Measurements from ENCODE around the gene UGT1A4.

The UGT1A4 gene

DNA sequence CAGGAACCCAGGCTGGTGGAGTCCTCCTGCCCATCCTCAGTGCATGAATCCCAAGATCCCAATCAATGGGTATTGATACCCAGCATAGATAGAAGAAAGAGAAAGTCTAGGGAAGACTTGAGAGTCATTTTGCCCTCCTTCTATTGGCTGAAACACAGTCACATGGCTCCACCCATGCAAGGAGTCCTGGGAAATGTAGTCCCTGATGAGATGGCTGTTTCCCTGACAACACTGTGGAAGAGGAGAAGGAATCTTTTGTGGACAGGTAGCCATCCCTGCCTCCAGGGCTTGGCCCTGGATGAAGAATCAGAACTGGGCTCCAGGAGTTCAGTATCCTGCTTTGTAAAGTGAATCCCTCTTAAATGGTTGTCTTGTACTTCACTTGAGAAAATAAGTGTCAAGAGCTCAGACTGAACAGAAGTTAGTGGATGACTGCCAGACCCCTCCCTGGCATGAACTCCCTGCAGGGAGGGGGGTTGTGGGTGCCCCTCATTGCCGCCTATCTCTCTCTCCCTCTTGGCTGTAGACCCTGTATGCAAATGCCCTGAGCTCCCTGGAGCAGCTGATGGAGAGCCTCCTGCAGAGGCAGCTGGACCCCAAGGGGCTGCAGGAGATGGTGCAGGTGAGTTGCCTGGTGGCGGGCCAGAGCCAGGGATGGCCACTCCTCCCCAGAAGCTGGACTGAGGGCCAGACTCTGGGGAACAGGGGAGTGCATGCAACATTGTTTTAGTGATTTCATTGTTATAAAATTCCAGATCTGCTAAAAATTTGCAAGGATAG is 95.7 kb downstream of the UGT1A4 start:
- DNase-seq, result no peak

DNA sequence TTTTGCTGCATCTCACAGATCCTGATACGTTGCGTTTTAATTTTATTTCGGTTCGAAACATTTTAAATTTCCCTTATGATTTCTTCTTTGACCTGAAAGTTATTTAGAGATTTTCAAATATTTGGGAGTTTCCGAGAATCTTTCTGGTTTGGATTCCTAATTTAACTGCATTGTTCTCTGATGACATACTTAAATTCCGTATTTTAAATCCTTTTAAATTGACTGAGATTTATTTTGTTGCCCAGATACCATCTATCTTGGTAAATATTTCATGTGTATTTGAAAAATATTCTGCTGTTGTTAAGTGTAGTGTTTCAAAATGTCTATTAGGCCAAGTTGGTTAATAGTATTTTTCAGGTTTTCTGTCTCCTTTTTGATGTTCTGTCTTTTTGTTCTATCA is 97.3 kb downstream of the UGT1A4 start:
- DNase-seq, result no peak

GRCh38 chr2:233816334-233816733 is 97.8 kb downstream of the UGT1A4 start:
- DNase-seq, result no peak

- no peak for DNase-seq
Measured at GRCh38 chr2:233816771-233817170, 98.2 kb downstream of the UGT1A4 start.

DNA sequence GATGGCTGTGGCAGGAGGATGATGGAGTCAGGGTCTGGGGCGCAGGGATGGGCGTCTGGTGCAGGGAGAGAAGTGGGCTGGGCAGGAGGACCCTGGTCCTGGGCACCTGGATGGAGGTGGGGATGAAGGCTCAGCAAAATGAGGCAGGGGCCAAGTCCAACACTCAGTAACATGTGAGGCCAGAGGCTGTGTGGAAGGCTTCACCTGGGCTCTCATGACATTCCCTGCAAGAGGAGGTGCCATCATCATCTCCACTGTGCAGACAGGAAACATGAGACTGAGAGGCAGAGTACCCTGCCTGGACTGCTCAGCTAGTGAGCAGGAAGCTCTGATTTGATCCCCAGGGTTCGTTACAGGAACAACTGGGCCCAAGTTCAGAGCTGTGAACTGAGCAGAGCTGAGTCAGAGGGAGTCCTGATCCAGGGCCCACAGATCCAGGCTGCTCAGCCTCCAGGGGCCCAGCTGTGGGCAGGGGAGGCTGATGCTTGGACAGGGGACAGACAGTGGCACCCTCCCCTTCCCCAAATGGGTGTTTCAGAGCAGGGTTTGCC is 98.9 kb downstream of the UGT1A4 start:
- no peak for DNase-seq

DNA sequence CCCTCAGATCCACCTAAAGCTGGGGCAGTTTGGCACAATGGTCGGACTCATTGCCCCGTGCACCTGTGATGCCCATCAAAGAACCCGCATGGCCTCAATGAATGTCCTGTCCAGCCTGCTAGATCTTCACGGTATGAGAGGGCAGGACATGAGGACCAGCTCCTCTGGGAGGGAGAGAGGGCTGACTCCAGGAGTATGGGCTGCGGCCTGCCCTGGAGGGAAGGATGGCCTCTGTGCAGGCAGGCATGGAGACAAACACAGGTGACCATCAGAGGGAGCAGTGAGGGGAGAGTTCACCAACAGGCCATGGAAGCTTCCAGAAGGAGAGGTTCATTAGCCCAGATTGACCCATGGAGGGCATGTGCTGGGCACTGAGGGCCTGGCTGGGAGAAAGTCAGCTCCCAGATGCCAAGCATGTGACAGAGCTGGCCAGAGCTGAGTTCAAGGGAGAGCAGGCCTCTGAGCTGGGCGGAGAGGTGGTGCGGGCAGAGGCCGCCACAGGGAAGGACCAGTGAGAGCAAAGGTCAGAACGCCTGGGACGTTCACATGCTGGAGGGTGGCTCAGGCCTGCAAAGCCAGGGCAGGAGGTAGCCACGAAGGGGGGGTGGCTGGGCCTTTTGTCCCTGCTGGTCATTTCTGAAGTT is 99.6 kb downstream of the UGT1A4 start:
- no peak for DNase-seq

GRCh38 chr2:233818639-233819621 is 100.4 kb downstream of the UGT1A4 start:
- DNase-seq, result no peak

- DNase-seq, result no peak
Measured at GRCh38 chr2:233819884-233820773, 101.6 kb downstream of the UGT1A4 start.

- DNase-seq, result no peak
Measured at GRCh38 chr2:233820774-233821105, 102.2 kb downstream of the UGT1A4 start.

GRCh38 chr2:233821196-233821595 is 102.7 kb downstream of the UGT1A4 start:
- no peak for DNase-seq

DNA sequence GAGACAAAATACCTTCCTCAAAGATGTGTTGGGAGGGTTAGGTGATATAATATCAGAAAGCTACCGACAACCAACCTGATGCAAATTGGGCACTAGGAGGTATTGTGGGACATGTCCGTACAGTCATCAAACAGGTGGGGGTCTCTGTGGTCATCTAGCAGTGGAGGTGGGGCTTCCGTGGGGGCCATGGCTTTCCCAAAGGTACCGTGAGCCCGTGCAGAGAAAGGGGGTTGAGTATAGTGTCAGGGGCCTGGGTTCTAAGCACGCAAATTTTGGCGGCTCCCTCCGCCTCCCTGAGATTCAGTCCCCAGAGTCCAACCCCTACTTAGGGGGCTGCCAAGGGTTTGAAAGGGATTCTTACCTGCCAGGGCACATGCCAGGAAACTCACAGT is 103.2 kb downstream of the UGT1A4 start:
- DNase-seq, result no peak

- no peak for DNase-seq
Measured at GRCh38 chr2:233822101-233822771, 103.7 kb downstream of the UGT1A4 start.

Data from hematopoietic multipotent progenitor cell treated with erythropoietin and hydrocortisone succinate and interleukin-3 and kit ligand, for 4 days (in vitro differentiated cells).